GM20000 (cell line): Measurements from ENCODE around the gene NOG.

Source experiments
- DNase-seq: peaks from one replicate; pipeline ENCODE4 v3.0.0; 2012; ENCODE audit warnings: low spot score
- TF ChIP-seq, protein P1 (sequence below): IDR thresholded peaks from 2 replicates; pipeline ENCODE4 v1.5.1; 2012; ENCODE audit warnings: mild to moderate bottlenecking, control low read depth; ENCODE audit errors: extremely low read depth, missing control alignments

The NOG gene

DNA sequence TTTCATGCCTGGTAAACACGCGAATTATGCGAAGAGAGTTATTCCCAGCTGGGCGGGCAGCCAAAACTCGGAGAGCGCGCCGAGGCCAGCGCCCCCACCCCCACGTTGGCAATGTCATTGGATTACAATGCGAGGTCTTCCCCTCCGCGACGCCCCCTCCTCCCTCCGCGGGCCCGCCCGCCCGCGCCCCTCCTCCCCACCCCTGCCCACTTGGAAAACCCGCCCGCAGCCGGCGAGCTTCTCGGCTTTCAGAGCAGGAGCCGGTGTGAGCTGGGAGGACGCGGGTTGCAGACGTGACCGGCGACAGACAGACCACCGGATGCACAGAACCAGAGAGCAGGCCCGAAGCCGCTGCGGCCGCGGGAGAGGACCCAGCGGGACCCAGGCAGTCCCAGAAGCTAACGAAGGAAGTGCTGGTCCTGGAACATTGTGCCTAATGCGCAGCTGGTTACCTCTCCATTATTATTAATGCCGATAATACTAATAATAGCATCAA is 4.0 kb downstream of the NOG start:
- no peak for DNase-seq
- TF ChIP-seq, protein P1, sequence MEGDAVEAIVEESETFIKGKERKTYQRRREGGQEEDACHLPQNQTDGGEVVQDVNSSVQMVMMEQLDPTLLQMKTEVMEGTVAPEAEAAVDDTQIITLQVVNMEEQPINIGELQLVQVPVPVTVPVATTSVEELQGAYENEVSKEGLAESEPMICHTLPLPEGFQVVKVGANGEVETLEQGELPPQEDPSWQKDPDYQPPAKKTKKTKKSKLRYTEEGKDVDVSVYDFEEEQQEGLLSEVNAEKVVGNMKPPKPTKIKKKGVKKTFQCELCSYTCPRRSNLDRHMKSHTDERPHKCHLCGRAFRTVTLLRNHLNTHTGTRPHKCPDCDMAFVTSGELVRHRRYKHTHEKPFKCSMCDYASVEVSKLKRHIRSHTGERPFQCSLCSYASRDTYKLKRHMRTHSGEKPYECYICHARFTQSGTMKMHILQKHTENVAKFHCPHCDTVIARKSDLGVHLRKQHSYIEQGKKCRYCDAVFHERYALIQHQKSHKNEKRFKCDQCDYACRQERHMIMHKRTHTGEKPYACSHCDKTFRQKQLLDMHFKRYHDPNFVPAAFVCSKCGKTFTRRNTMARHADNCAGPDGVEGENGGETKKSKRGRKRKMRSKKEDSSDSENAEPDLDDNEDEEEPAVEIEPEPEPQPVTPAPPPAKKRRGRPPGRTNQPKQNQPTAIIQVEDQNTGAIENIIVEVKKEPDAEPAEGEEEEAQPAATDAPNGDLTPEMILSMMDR = no peak

DNA sequence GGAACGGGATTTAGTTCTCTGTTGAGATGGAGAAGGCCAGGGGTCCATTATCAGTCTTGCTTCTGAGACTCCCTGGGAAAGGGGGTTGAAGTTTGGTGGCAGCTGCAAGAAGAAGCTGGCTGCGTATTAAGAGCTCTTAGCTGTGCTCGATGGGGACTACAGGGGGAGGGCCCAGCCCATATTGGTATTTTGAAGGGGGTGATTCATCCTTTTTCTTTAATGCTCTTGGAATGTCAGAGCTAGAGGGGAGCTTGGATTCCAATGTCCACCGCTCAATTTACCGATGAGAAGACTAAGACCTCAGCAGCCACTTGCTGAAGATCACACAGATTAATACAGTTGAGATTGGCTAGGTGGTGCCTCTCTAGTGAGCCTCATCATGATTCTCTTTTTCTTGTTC is 5.0 kb downstream of the NOG start:
- DNase-seq = no peak
- TF ChIP-seq, protein P1 = no peak

DNA sequence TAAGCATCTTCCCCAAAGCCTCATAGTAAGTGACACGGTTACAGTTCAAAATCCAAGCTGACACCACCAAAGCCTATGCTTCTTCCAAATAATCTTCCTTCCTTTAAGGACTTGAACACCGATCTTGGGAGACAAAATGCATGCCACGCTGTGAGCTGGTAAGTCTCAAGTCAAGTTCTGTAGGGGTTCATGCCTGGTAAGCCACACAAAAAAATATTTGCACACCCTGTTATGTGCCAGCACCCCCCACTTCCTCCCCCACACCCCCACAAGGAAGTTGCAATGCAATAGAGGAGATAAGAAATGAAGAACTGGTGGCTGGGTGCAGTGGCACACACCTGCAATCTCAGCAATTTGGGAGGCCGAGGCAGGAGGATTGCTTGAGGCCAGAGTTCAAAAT is 5.6 kb downstream of the NOG start:
- DNase-seq = no peak
- TF ChIP-seq, protein P1 = no peak

DNA sequence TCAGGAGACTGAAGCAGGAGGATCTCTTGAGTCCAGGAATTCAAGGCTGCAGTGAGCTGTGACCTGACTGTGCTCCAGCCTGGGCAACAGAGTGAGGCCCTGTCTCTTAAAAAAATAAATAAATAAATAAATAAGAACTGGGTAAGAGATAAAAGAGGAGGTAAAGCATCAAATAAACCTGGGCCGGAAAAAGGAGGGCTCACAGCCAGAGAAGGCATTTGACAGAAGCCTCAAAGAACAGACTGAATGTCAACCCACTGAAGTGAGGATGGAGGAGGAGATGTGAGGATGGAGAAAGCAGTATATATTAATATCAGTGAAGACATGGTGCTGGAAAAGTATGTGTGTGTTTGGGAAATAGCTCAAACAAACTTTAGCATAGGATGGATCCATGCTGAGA is 6.1 kb downstream of the NOG start:
- TF ChIP-seq, protein P1 = no peak
- DNase-seq = no peak

DNA sequence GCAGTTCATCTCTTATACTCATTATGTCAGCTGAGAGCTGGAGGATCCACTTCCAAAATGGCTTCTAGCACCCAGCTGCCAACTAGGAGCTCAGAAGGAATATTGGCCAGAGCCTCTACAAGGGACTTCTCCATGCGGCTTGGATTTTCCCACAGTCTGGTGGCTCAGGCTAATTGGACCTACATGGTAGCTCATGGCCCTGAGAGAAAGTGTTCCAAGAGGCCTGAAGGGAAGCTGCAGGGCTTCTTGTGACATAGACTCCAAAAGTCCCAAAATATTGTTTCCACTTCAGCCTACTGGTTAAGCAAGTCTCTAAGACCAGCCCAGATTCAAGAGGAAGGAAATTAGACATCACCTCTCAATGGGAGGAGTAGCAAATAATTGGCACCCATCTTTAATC is 6.8 kb downstream of the NOG start:
- no peak for DNase-seq
- TF ChIP-seq, protein P1 = no peak

DNA sequence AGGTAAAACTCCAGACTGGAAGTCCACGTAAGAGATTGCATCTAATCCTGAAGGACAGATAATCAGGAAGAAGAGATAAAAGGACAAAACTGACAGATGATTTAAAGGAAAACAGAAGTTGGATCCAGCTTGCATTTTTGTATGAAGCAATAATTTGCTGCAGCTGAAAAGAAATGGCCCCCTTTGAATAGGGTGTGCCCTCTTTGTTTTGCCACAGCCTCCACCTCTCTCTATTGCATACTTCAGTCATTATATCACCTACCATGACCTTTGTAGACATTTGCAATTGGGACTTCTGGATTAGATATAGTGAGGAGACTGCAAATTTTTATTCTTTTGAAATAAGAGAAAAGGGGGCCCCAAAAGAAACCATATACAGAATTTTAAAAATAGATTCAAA is 8.1 kb downstream of the NOG start:
- DNase-seq = no peak
- TF ChIP-seq, protein P1 = no peak

DNA sequence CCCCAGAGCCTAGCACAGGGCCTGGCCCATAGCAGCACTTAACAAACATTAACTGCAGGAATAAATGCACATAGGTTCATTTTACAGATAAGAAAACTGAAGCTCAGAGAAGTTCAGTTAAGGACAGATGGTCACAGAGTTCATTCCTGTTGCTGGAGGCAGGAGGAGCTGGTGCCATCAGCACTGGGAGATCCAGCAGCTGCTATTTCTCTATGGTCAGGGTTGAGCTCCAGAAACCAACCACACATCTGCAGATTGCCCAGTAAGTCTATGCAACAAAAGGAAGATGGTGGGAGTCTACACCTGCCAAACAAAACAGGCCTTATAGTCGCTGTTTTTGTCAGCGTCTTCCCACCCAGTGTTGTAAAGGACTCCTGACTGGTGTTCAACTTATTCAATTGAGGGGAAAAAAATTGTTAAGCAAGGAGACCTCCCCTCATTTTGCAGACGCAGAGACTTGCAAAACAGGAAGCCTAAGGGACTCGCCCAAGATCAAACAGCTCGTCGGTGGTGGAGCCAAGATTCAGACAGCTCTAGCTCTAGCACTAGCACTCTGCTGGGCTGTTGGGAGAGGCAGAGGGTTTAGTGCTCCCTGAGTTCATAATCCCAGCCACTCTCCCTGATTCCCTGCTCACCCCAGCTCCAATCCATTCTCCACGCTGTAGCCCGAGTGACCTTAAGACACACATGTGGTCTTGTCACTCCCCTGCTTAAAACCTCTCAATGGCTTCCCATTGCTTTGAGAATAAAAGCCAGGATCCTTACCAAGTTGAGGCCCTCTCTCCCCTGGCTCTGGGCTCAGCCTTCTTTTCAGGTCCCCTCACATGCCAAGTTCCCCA is 9.0 kb downstream of the NOG start:
- no peak for DNase-seq
- TF ChIP-seq, protein P1 = no peak
